Gastrocnemius medialis (tissue), 4 donors: ENCODE data around the gene CNFN. TPM values are rescaled to one million over a fixed set of nuclear protein-coding genes. Genes with fewer than 3 reads are reported as not detected.

Experiments
- ATAC-seq, 2 donors: fragments of 150-250 bp; one replicate each; pipeline ENCODE4 v1.9.1; 2016
- DNase-seq, 2 donors: peaks; one replicate each; pipeline ENCODE4 v3.0.0-alpha.2; 2019
- H3K27ac ChIP-seq, 4 donors: fragments of 200-600 bp; sonication (generic); 1 replicate in 1 of 4; 2 replicates in 3 of 4; pipeline ENCODE4 v1.5.1; 2016 to 2018; ENCODE audit warnings: mild to moderate bottlenecking in 2 of 4, moderate library complexity in 1 of 4
- H3K27me3 ChIP-seq, 3 donors: fragments of 200-600 bp; sonication (generic) in 2 of 3; 1 replicate in 1 of 3; 2 replicates in 2 of 3; pipeline versions ENCODE4 v1.5.1 to v1.6.0; 2016 to 2019; ENCODE audit warnings: mild to moderate bottlenecking in 1 of 3, moderate library complexity in 1 of 3
- H3K36me3 ChIP-seq, 2 donors: fragments of 200-600 bp; sonication (generic) in 1 of 2; one replicate each; pipeline ENCODE4 v1.5.1; 2017 to 2018
- H3K4me1 ChIP-seq, 2 donors: fragments of 200-600 bp; sonication (generic) in 1 of 2; one replicate each; pipeline ENCODE4 v1.5.1; 2016 to 2017; ENCODE audit warnings: mild to moderate bottlenecking in 2 of 2
- H3K4me3 ChIP-seq, 4 donors: fragments of 200-600 bp; sonication (generic) in 3 of 4; 1 replicate in 1 of 4; 2 replicates in 3 of 4; pipeline ENCODE4 v1.5.1; 2016 to 2019; ENCODE audit warnings: mild to moderate bottlenecking in 2 of 4
- H3K9me3 ChIP-seq, 3 donors: fragments of 200-600 bp; sonication (generic) in 2 of 3; 1 replicate in 1 of 3; 2 replicates in 2 of 3; pipeline ENCODE4 v1.5.1; 2016 to 2019
- POLR2A ChIP-seq, 2 donors: fragments of 450-650 bp; IDR thresholded peaks; one replicate each; pipeline ENCODE4 v1.6.1; 2017; ENCODE audit warnings: antibody characterized with exemption in 2 of 2, mild to moderate bottlenecking in 2 of 2, moderate library complexity in 2 of 2
- in situ Hi-C, 4 donors: fragments of 200-750 bp; cut with MboI; loops; one replicate each; pipeline versions ENCODE4 v1.15.0 to v1.8.0; 2017; ENCODE audit warnings: low sequenced_read_pairs in 4 of 4
- intact Hi-C: fragments of 100-400 bp; cut with DNase I; formaldehyde crosslinking; loops from one replicate; pipeline ENCODE4 v1.15.1; 2023; ENCODE audit warnings: low total_unique reads
- total RNA-seq, 4 donors: library from RNA; depleted of rRNA; stranded (reverse); fragments of >200 nt; gene quantifications; one replicate each; pipeline versions ENCODE4 v1.1.0 to v1.2.3, GENCODE V29; 2016
- TF ChIP-seq, protein P1 (sequence below), 5 experiments: fragments of 450-650 bp in 3 of 5; fragments of 200-600 bp in 2 of 5; sonication (generic) in 2 of 5; IDR thresholded peaks in 4 of 5; conservative IDR thresholded peaks in 1 of 5; 1 replicate in 4 of 5; 2 replicates in 1 of 5; pipeline ENCODE4 v1.5.1; 2016 to 2019; ENCODE audit warnings: antibody characterized with exemption in 5 of 5, mild to moderate bottlenecking in 3 of 5, moderate library complexity in 3 of 5

Gene CNFN
- total RNA-seq, 4 donors from 2014 or later, result not detected

DNA sequence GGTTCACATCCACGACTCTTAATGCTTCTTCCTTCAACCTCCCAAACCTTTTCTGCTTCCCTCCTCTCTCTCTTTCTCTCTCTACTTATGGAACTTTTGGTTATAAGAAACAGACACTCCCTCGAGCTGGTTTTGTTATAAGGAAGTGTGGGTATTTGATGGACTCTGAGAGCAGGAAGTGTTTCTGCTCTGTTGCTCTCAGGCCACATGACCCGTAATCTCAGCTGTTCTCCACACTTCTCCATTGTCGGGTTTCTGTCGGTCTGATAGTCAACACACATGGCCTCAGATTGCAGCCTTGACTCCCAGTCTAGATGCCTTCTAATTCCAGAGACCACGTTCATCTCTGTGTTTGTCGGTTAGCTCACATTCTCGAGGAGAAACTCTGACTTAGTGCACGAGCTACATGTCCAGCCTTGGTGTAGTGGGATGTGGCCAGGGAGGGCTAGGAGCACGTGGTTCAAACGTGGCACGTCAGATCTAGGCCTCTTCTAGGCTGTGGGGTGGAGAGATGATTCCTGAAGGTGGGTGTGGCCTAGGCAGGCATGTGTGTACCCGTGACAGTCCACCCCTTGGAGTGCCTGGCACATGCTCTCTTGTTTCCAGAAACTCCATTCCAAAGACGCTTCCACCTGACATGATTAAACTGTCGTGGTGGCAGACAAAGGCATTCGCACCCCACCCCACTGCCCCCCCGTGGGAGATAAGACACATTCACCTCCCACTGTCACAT lies 26.3 kb downstream of the CNFN start:
- H3K9me3 ChIP-seq, result no peaks in the 10 kb centered on the region
- in situ Hi-C loops (no loop called here), intact Hi-C loops (no loop called here)
- DNase-seq (no peak), ATAC-seq (no peak)
- H3K36me3 ChIP-seq, result peaks cover 0 to 24% of the 10 kb centered on the region in 2 donors
- TF ChIP-seq, protein P1, sequence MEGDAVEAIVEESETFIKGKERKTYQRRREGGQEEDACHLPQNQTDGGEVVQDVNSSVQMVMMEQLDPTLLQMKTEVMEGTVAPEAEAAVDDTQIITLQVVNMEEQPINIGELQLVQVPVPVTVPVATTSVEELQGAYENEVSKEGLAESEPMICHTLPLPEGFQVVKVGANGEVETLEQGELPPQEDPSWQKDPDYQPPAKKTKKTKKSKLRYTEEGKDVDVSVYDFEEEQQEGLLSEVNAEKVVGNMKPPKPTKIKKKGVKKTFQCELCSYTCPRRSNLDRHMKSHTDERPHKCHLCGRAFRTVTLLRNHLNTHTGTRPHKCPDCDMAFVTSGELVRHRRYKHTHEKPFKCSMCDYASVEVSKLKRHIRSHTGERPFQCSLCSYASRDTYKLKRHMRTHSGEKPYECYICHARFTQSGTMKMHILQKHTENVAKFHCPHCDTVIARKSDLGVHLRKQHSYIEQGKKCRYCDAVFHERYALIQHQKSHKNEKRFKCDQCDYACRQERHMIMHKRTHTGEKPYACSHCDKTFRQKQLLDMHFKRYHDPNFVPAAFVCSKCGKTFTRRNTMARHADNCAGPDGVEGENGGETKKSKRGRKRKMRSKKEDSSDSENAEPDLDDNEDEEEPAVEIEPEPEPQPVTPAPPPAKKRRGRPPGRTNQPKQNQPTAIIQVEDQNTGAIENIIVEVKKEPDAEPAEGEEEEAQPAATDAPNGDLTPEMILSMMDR (IDR thresholded peaks at IDR 0.05 in 4 of 5, conservative IDR thresholded peaks at IDR 0.05 in 1 of 5), result no peak
- TF ChIP-seq POLR2A (IDR thresholded peaks at IDR 0.05), result no peak
- peaks cover 0 to 9% of the 10 kb centered on the region in 2 donors for H3K4me1 ChIP-seq
- no peak overlapping the region for H3K4me3 ChIP-seq
- H3K27me3 ChIP-seq, result no peaks in the 10 kb centered on the region
- H3K27ac ChIP-seq, result no peak overlapping the region

DNA sequence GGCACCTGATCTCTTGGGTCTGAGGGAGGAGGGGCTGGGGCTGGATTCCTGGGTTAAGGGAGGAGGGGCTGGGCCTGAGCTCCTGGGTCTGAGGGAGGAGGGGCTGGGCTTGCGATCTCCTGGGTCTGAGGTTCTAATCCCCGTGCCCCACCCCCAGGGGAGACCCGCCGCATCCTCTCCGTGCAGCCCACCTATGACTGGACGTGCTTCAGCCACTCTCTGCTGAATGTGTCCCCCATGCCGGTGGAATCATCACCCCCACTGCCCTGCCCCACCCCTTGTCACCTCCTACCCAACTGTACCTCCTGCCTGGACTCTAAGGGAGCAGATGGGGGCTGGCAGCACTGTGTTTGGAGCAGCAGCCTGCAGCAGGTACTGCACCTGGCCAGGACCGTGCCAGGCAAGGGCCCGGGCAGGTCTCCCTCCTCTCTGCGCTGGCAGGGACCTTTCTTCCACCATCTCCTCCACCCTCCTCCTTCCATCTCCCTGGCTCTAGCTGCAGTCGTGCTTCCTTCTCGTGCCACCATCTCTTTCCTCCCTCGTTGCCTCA lies 27.1 kb downstream of the CNFN start:
- in situ Hi-C loops (no loop called here), intact Hi-C loops (no loop called here)
- Histone ChIP-seq H3K36me3 (peaks cover 0 to 26% of the 10 kb centered on the region in 2 donors), H3K9me3 (no peaks in the 10 kb centered on the region), H3K4me3 (no peak overlapping the region), H3K27ac (no peak overlapping the region), H3K27me3 (no peaks in the 10 kb centered on the region), H3K4me1 (peaks cover 0 to 9% of the 10 kb centered on the region in 2 donors)
- TF ChIP-seq POLR2A (IDR thresholded peaks at IDR 0.05), result no peak
- TF ChIP-seq, protein P1 (IDR thresholded peaks at IDR 0.05 in 4 of 5, conservative IDR thresholded peaks at IDR 0.05 in 1 of 5), result no peak
- ATAC-seq (no peak), DNase-seq (no peak)

DNA sequence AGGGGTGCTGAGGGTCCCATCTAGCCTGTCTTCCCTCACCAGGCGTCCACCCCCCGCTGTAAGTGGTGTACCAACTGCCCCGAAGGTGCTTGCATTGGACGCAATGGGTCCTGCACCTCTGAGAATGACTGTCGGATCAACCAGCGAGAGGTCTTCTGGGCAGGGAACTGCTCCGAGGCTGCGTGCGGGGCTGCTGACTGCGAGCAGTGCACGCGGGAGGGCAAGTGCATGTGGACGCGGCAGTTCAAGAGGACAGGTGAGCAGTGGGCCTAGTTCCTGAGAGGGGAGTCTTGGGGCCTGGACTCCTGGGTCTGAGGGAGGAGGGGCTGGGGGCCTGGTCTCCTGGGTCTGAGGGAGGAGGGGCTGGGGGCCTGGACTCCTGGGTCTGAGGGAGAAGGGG lies 27.8 kb downstream of the CNFN start:
- in situ Hi-C loops, result no loop called here
- no peak for TF ChIP-seq POLR2A (IDR thresholded peaks at IDR 0.05)
- TF ChIP-seq, protein P1 (IDR thresholded peaks at IDR 0.05 in 4 of 5, conservative IDR thresholded peaks at IDR 0.05 in 1 of 5), result no peak
- no peak overlapping the region for H3K4me3 ChIP-seq
- peaks cover 0 to 31% of the 10 kb centered on the region in 2 donors for H3K36me3 ChIP-seq
- intact Hi-C loops, result no loop called here
- no peaks in the 10 kb centered on the region for H3K27me3 ChIP-seq
- no peak overlapping the region for H3K27ac ChIP-seq
- DNase-seq (no peak), ATAC-seq (no peak)
- H3K9me3 ChIP-seq, result no peaks in the 10 kb centered on the region
- H3K4me1 ChIP-seq, result peaks cover 0 to 9% of the 10 kb centered on the region in 2 donors

DNA sequence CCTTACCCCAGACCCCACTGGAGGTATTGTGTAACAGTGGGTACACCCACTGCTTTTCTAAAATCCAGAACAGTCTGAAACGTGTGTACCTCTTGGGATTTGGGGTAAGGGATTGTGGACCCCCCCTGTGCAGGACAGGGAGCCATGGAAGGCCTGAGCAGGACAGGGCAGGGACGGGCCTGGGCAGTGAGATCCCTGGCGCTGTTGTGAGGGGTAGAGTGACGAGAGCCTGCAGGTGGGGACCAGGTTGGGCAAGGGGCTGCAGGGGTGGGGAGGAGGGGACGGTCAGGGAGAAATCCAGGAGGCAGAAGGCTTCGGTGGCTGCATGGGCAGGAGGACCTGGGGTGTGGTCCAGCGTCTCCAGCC lies 28.6 kb downstream of the CNFN start:
- Histone ChIP-seq H3K27me3 (no peaks in the 10 kb centered on the region), H3K36me3 (peaks cover 0 to 39% of the 10 kb centered on the region in 2 donors), H3K4me1 (peaks cover 0 to 5% of the 10 kb centered on the region in 2 donors), H3K4me3 (no peak overlapping the region), H3K27ac (no peak overlapping the region), H3K9me3 (no peaks in the 10 kb centered on the region)
- intact Hi-C loops, result no loop called here
- in situ Hi-C loops, result no loop called here
- ATAC-seq (no peak), DNase-seq (no peak)
- no peak for TF ChIP-seq POLR2A (IDR thresholded peaks at IDR 0.05)
- TF ChIP-seq, protein P1 (IDR thresholded peaks at IDR 0.05 in 4 of 5, conservative IDR thresholded peaks at IDR 0.05 in 1 of 5), result no peak
